Astrocyte (in vitro differentiated cells and primary cell): ENCODE results near the gene FPGS. TPM values are rescaled to one million over a fixed set of nuclear protein-coding genes. Genes with fewer than 3 reads are reported as not detected.

ENCODE experiments used
- DNase-seq: peaks from one replicate; pipeline ENCODE4 v3.0.0-alpha.2; 2010; ENCODE audit warnings: low read depth
- FAIRE-seq: peaks from 2 replicates; lab custom pipeline; 2011; peaks lifted over from hg19 to GRCh38; lab: Jason Lieb, UNC
- H2AFZ ChIP-seq: 2 replicates; pipeline ENCODE4 v1.6.0; 2012; ENCODE audit warnings: low read depth, low read length, inconsistent platforms
- H3K27ac ChIP-seq: 2 replicates; pipeline ENCODE4 v1.5.1; 2011; ENCODE audit warnings: low read depth, low read length, inconsistent platforms
- H3K27me3 ChIP-seq: 2 replicates; pipeline ENCODE4 v1.6.0; 2011; ENCODE audit warnings: low read length, inconsistent platforms; ENCODE audit not compliant: insufficient read depth
- H3K36me3 ChIP-seq: 2 replicates; pipeline ENCODE4 v1.5.1; 2011; ENCODE audit warnings: low read length, inconsistent platforms; ENCODE audit not compliant: insufficient read depth
- H3K4me1 ChIP-seq: 2 replicates; pipeline ENCODE4 v1.5.1; 2011; ENCODE audit warnings: low read length, inconsistent platforms; ENCODE audit not compliant: insufficient read depth
- H3K4me2 ChIP-seq: 2 replicates; pipeline ENCODE4 v1.6.0; 2012; ENCODE audit warnings: low read length, inconsistent platforms
- H3K4me3 ChIP-seq: 2 replicates; pipeline ENCODE4 v1.5.1; 2011; ENCODE audit warnings: low read depth, mild to moderate bottlenecking, low read length, inconsistent platforms; ENCODE audit not compliant: insufficient read depth
- H3K79me2 ChIP-seq: 2 replicates; pipeline ENCODE4 v1.6.0; 2012; ENCODE audit warnings: mild to moderate bottlenecking, low read length, inconsistent platforms; ENCODE audit not compliant: insufficient read depth
- H3K9ac ChIP-seq: 2 replicates; pipeline ENCODE4 v1.6.0; 2012; ENCODE audit warnings: mild to moderate bottlenecking, low read length, inconsistent platforms
- H3K9me3 ChIP-seq: 2 replicates; pipeline ENCODE4 v1.5.1; 2012; ENCODE audit warnings: low read depth, mild to moderate bottlenecking, low read length, inconsistent platforms; ENCODE audit not compliant: insufficient read depth
- H4K20me1 ChIP-seq: 2 replicates; pipeline ENCODE4 v1.6.0; 2012; ENCODE audit warnings: low read length, inconsistent platforms; ENCODE audit not compliant: insufficient read depth
- H3K27ac Mint-ChIP-seq: one replicate; pipeline ENCODE4 v1.8.0; 2021; ENCODE audit warnings: mild to moderate bottlenecking, mixed read lengths; ENCODE audit not compliant: unreplicated experiment
- H3K27me3 Mint-ChIP-seq: one replicate; pipeline ENCODE4 v1.8.0; 2021; ENCODE audit warnings: low read depth, mixed read lengths; ENCODE audit not compliant: unreplicated experiment
- H3K36me3 Mint-ChIP-seq: one replicate; pipeline ENCODE4 v1.8.0; 2021; ENCODE audit warnings: low read depth, mixed read lengths; ENCODE audit not compliant: unreplicated experiment
- H3K4me1 Mint-ChIP-seq: one replicate; pipeline ENCODE4 v1.8.0; 2021; ENCODE audit warnings: low read depth, mixed read lengths; ENCODE audit not compliant: unreplicated experiment
- H3K4me3 Mint-ChIP-seq: one replicate; pipeline ENCODE4 v1.8.0; 2021; ENCODE audit warnings: mild to moderate bottlenecking, moderate library complexity, mixed read lengths; ENCODE audit not compliant: unreplicated experiment
- H3K9me3 Mint-ChIP-seq: one replicate; pipeline ENCODE4 v1.8.0; 2021; ENCODE audit warnings: mild to moderate bottlenecking, mixed read lengths; ENCODE audit not compliant: unreplicated experiment
- CTCF ChIP-seq: IDR thresholded peaks from 2 replicates; pipeline ENCODE4 v1.5.1; 2011; ENCODE audit warnings: low read depth, mild to moderate bottlenecking, inconsistent platforms, low read length, moderate library complexity; ENCODE audit not compliant: insufficient read depth
- EZH2 ChIP-seq: IDR thresholded peaks from 2 replicates; pipeline ENCODE4 v1.6.1; 2012; ENCODE audit warnings: mild to moderate bottlenecking, low read length, inconsistent platforms; ENCODE audit not compliant: insufficient read depth
- microRNA-seq: library from miRNA; unstranded; fragments of <30 nt; microRNA quantifications from one replicate; pipeline ENCODE4 v1.2.0, GENCODE V29; 2020
- total RNA-seq: library from RNA; stranded (reverse); gene quantifications from 2 replicates; pipeline ENCODE4 v1.2.1, GENCODE V29; 2021

Gene FPGS
- total RNA-seq, 1 donor from 2014 or later: 49.4 TPM

GRCh38 chr9:127862075-127863011 lies 59.7 kb downstream of the FPGS start:
- no peak for DNase-seq
- H3K9me3 Mint-ChIP-seq: peaks cover 5% of the 10 kb centered on the region
- Histone ChIP-seq H3K9me3 (no peaks in the 10 kb centered on the region), H3K36me3 (no peaks in the 10 kb centered on the region), H2AFZ (no peak overlapping the region), H3K4me2 (no peak overlapping the region), H3K79me2 (no peaks in the 10 kb centered on the region), H4K20me1 (no peaks in the 10 kb centered on the region), H3K4me1 (no peaks in the 10 kb centered on the region), H3K27ac (no peak overlapping the region), H3K4me3 (no peak overlapping the region), H3K9ac (no peak overlapping the region), H3K27me3 (no peaks in the 10 kb centered on the region)
- FAIRE-seq: no peak
- peaks cover 17% of the 10 kb centered on the region for H3K27me3 Mint-ChIP-seq
- H3K4me3 Mint-ChIP-seq: no peak overlapping the region
- H3K27ac Mint-ChIP-seq: no peak overlapping the region
- TF ChIP-seq EZH2 (no peak), CTCF (no peak)
- no peaks in the 10 kb centered on the region for H3K4me1 Mint-ChIP-seq
- H3K36me3 Mint-ChIP-seq: peaks cover 3% of the 10 kb centered on the region

GRCh38 chr9:127863191-127863621 lies 60.5 kb downstream of the FPGS start:
- Mint-ChIP-seq H3K27ac (no peak overlapping the region), H3K9me3 (peaks cover 5% of the 10 kb centered on the region), H3K4me3 (no peak overlapping the region), H3K36me3 (peaks cover 3% of the 10 kb centered on the region), H3K27me3 (peaks cover 17% of the 10 kb centered on the region), H3K4me1 (no peaks in the 10 kb centered on the region)
- H3K27me3 ChIP-seq: no peaks in the 10 kb centered on the region
- H3K4me3 ChIP-seq: no peak overlapping the region
- no peak overlapping the region for H3K4me2 ChIP-seq
- no peak for FAIRE-seq
- TF ChIP-seq CTCF: no peak
- TF ChIP-seq EZH2: no peak
- H3K36me3 ChIP-seq: no peaks in the 10 kb centered on the region
- H3K4me1 ChIP-seq: no peaks in the 10 kb centered on the region
- no peak overlapping the region for H2AFZ ChIP-seq
- no peak overlapping the region for H3K27ac ChIP-seq
- no peaks in the 10 kb centered on the region for H3K79me2 ChIP-seq
- no peak for DNase-seq
- no peak overlapping the region for H3K9ac ChIP-seq
- H4K20me1 ChIP-seq: no peaks in the 10 kb centered on the region
- H3K9me3 ChIP-seq: no peaks in the 10 kb centered on the region

Small RNA genes within 50 kb of the gene (microRNA-seq; reads per million reads assigned to microRNA genes)
- gene MIR2861 (not detected), gene MIR3960 (not detected)

Other genes starting within 250 kb of the FPGS start
- gene STXBP1, start 190.6 kb upstream of the FPGS start, total RNA-seq: 39.6 and 45.4 TPM in 2 replicates
- 0.09 TPM in 1 of 2 replicates, not detected in the other for gene CFAP157, start 95.9 kb upstream of the FPGS start, total RNA-seq
- 9.9 and 13.5 TPM in 2 replicates for gene PTRH1, start 87.2 kb upstream of the FPGS start, total RNA-seq
- not detected in 2 replicates for gene TTC16, start 86.8 kb upstream of the FPGS start, total RNA-seq
- gene TOR2A, start 67.6 kb upstream of the FPGS start, total RNA-seq: 7.5 and 8.5 TPM in 2 replicates
- 4.6 and 5.8 TPM in 2 replicates for gene SH2D3C, start 24.2 kb upstream of the FPGS start, total RNA-seq
- 70.5 and 71.7 TPM in 2 replicates for gene CDK9, start 16.8 kb upstream of the FPGS start, total RNA-seq
- 1.2 and 1.5 TPM in 2 replicates for gene ENG, start 51.8 kb downstream of the FPGS start, total RNA-seq
- 78.0 and 79.5 TPM in 2 replicates for gene AK1, start 74.8 kb downstream of the FPGS start, total RNA-seq
- 30.4 and 37.5 TPM in 2 replicates for gene ST6GALNAC6, start 96.7 kb downstream of the FPGS start, total RNA-seq
- 14.5 and 21.7 TPM in 2 replicates for gene ST6GALNAC4, start 114.2 kb downstream of the FPGS start, total RNA-seq
- gene PIP5KL1, start 127.9 kb downstream of the FPGS start, total RNA-seq: 4.6 and 4.9 TPM in 2 replicates
- 32.7 and 34.3 TPM in 2 replicates for gene DPM2, start 135.0 kb downstream of the FPGS start, total RNA-seq
- 26.0 and 26.4 TPM in 2 replicates for gene EEIG1, start 178.1 kb downstream of the FPGS start, total RNA-seq